Astrocyte (in vitro differentiated cells and primary cell): ENCODE results near the gene CMTR1. TPM values are rescaled to one million over a fixed set of nuclear protein-coding genes. Genes with fewer than 3 reads are reported as not detected.

ENCODE experiments used
- DNase-seq: peaks from one replicate; pipeline ENCODE4 v3.0.0-alpha.2; 2010; ENCODE audit warnings: low read depth
- FAIRE-seq: peaks from 2 replicates; lab custom pipeline; 2011; peaks lifted over from hg19 to GRCh38; lab: Jason Lieb, UNC
- H2AFZ ChIP-seq: 2 replicates; pipeline ENCODE4 v1.6.0; 2012; ENCODE audit warnings: low read depth, low read length, inconsistent platforms
- H3K27ac ChIP-seq: 2 replicates; pipeline ENCODE4 v1.5.1; 2011; ENCODE audit warnings: low read depth, low read length, inconsistent platforms
- H3K27me3 ChIP-seq: 2 replicates; pipeline ENCODE4 v1.6.0; 2011; ENCODE audit warnings: low read length, inconsistent platforms; ENCODE audit not compliant: insufficient read depth
- H3K36me3 ChIP-seq: 2 replicates; pipeline ENCODE4 v1.5.1; 2011; ENCODE audit warnings: low read length, inconsistent platforms; ENCODE audit not compliant: insufficient read depth
- H3K4me1 ChIP-seq: 2 replicates; pipeline ENCODE4 v1.5.1; 2011; ENCODE audit warnings: low read length, inconsistent platforms; ENCODE audit not compliant: insufficient read depth
- H3K4me2 ChIP-seq: 2 replicates; pipeline ENCODE4 v1.6.0; 2012; ENCODE audit warnings: low read length, inconsistent platforms
- H3K4me3 ChIP-seq: 2 replicates; pipeline ENCODE4 v1.5.1; 2011; ENCODE audit warnings: low read depth, mild to moderate bottlenecking, low read length, inconsistent platforms; ENCODE audit not compliant: insufficient read depth
- H3K79me2 ChIP-seq: 2 replicates; pipeline ENCODE4 v1.6.0; 2012; ENCODE audit warnings: mild to moderate bottlenecking, low read length, inconsistent platforms; ENCODE audit not compliant: insufficient read depth
- H3K9ac ChIP-seq: 2 replicates; pipeline ENCODE4 v1.6.0; 2012; ENCODE audit warnings: mild to moderate bottlenecking, low read length, inconsistent platforms
- H3K9me3 ChIP-seq: 2 replicates; pipeline ENCODE4 v1.5.1; 2012; ENCODE audit warnings: low read depth, mild to moderate bottlenecking, low read length, inconsistent platforms; ENCODE audit not compliant: insufficient read depth
- H4K20me1 ChIP-seq: 2 replicates; pipeline ENCODE4 v1.6.0; 2012; ENCODE audit warnings: low read length, inconsistent platforms; ENCODE audit not compliant: insufficient read depth
- H3K27ac Mint-ChIP-seq: one replicate; pipeline ENCODE4 v1.8.0; 2021; ENCODE audit warnings: mild to moderate bottlenecking, mixed read lengths; ENCODE audit not compliant: unreplicated experiment
- H3K27me3 Mint-ChIP-seq: one replicate; pipeline ENCODE4 v1.8.0; 2021; ENCODE audit warnings: low read depth, mixed read lengths; ENCODE audit not compliant: unreplicated experiment
- H3K36me3 Mint-ChIP-seq: one replicate; pipeline ENCODE4 v1.8.0; 2021; ENCODE audit warnings: low read depth, mixed read lengths; ENCODE audit not compliant: unreplicated experiment
- H3K4me1 Mint-ChIP-seq: one replicate; pipeline ENCODE4 v1.8.0; 2021; ENCODE audit warnings: low read depth, mixed read lengths; ENCODE audit not compliant: unreplicated experiment
- H3K4me3 Mint-ChIP-seq: one replicate; pipeline ENCODE4 v1.8.0; 2021; ENCODE audit warnings: mild to moderate bottlenecking, moderate library complexity, mixed read lengths; ENCODE audit not compliant: unreplicated experiment
- H3K9me3 Mint-ChIP-seq: one replicate; pipeline ENCODE4 v1.8.0; 2021; ENCODE audit warnings: mild to moderate bottlenecking, mixed read lengths; ENCODE audit not compliant: unreplicated experiment
- EZH2 ChIP-seq: IDR thresholded peaks from 2 replicates; pipeline ENCODE4 v1.6.1; 2012; ENCODE audit warnings: mild to moderate bottlenecking, low read length, inconsistent platforms; ENCODE audit not compliant: insufficient read depth
- total RNA-seq: library from RNA; stranded (reverse); gene quantifications from 2 replicates; pipeline ENCODE4 v1.2.1, GENCODE V29; 2021
- TF ChIP-seq, protein P1 (sequence below): IDR thresholded peaks from 2 replicates; pipeline ENCODE4 v1.5.1; 2011; ENCODE audit warnings: low read depth, mild to moderate bottlenecking, inconsistent platforms, low read length, moderate library complexity; ENCODE audit not compliant: insufficient read depth

The CMTR1 gene
- total RNA-seq, 1 donor from 2014 or later, result 44.1 TPM

- Histone ChIP-seq H3K4me3 (no peak overlapping the region), H3K36me3 (no peaks in the 10 kb centered on the region), H3K4me1 (peaks cover 13% of the 10 kb centered on the region), H3K79me2 (peaks cover 7% of the 10 kb centered on the region), H4K20me1 (peaks cover 72% of the 10 kb centered on the region), H3K9me3 (no peaks in the 10 kb centered on the region), H3K4me2 (no peak overlapping the region), H2AFZ (no peak overlapping the region), H3K27ac (no peak overlapping the region), H3K27me3 (no peaks in the 10 kb centered on the region), H3K9ac (peak overlapping the region; percentile 10)
- no peaks in the 10 kb centered on the region for H3K27me3 Mint-ChIP-seq
- FAIRE-seq (no peak), DNase-seq (no peak)
- no peak overlapping the region for H3K4me3 Mint-ChIP-seq
- H3K9me3 Mint-ChIP-seq, result peaks cover 3% of the 10 kb centered on the region
- H3K4me1 Mint-ChIP-seq, result peaks cover 15% of the 10 kb centered on the region
- peaks cover 3% of the 10 kb centered on the region for H3K36me3 Mint-ChIP-seq
- peak overlapping the region; percentile 50 for H3K27ac Mint-ChIP-seq
- TF ChIP-seq, protein P1, sequence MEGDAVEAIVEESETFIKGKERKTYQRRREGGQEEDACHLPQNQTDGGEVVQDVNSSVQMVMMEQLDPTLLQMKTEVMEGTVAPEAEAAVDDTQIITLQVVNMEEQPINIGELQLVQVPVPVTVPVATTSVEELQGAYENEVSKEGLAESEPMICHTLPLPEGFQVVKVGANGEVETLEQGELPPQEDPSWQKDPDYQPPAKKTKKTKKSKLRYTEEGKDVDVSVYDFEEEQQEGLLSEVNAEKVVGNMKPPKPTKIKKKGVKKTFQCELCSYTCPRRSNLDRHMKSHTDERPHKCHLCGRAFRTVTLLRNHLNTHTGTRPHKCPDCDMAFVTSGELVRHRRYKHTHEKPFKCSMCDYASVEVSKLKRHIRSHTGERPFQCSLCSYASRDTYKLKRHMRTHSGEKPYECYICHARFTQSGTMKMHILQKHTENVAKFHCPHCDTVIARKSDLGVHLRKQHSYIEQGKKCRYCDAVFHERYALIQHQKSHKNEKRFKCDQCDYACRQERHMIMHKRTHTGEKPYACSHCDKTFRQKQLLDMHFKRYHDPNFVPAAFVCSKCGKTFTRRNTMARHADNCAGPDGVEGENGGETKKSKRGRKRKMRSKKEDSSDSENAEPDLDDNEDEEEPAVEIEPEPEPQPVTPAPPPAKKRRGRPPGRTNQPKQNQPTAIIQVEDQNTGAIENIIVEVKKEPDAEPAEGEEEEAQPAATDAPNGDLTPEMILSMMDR, result peak; percentile 20
- TF ChIP-seq EZH2, result no peak
These were observed 56.8 kb downstream of the CMTR1 start for GRCh38 chr6:37489697-37490336.

DNA sequence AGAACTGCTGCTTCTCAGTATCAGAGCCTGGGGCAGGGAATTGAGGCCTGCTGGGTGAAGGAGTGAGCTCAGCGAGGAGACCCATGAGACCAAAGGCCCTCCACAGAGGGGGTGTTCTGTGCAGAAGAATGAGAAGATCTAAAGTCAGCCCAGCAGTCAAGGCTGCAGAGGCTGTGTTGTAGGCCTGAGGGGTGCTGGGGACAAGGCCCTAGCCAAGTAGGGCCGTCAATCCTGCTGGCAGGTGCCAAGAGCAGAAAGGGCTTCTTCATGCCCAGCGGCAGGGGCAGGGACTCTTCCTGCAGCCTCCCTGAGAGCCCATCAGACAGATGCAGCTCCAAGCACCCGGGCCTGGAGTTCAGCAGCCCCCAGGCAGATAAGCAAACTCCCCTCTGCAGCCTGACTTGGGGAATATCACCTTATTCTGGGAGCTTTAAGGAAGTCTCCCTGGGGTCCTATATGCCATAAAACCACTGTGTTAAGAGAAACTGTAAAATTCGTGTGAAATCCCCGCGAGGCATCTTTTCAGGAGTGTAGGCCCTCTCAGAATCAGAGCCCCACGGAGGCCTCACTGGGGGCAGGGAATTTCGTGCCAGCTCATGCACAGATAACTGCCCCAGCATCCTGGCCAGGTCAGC, 57.6 kb downstream of the CMTR1 start:
- Histone ChIP-seq H2AFZ (no peak overlapping the region), H3K27me3 (no peaks in the 10 kb centered on the region), H3K4me2 (no peak overlapping the region), H4K20me1 (peaks cover 69% of the 10 kb centered on the region), H3K9ac (peak overlapping the region; percentile 10), H3K9me3 (no peaks in the 10 kb centered on the region), H3K27ac (no peak overlapping the region), H3K79me2 (peaks cover 7% of the 10 kb centered on the region), H3K36me3 (no peaks in the 10 kb centered on the region), H3K4me3 (no peak overlapping the region), H3K4me1 (peaks cover 13% of the 10 kb centered on the region)
- peaks cover 3% of the 10 kb centered on the region for H3K36me3 Mint-ChIP-seq
- TF ChIP-seq, protein P1, result no peak
- no peak for TF ChIP-seq EZH2
- H3K4me3 Mint-ChIP-seq, result no peak overlapping the region
- H3K9me3 Mint-ChIP-seq, result peaks cover 3% of the 10 kb centered on the region
- H3K4me1 Mint-ChIP-seq, result peaks cover 15% of the 10 kb centered on the region
- DNase-seq (no peak), FAIRE-seq (no peak)
- no peaks in the 10 kb centered on the region for H3K27me3 Mint-ChIP-seq
- H3K27ac Mint-ChIP-seq, result no peak overlapping the region
